Measurements from ENCODE around the gene PTPN14. TPM values are rescaled to one million over a fixed set of nuclear protein-coding genes. Genes with fewer than 3 reads are reported as not detected.

PTPN14 gene
- total and polyA plus RNA-seq, 2 of the 4 experiments (the other 2 are of a cell fraction), result 21.5 to 31.7 TPM

DNA sequence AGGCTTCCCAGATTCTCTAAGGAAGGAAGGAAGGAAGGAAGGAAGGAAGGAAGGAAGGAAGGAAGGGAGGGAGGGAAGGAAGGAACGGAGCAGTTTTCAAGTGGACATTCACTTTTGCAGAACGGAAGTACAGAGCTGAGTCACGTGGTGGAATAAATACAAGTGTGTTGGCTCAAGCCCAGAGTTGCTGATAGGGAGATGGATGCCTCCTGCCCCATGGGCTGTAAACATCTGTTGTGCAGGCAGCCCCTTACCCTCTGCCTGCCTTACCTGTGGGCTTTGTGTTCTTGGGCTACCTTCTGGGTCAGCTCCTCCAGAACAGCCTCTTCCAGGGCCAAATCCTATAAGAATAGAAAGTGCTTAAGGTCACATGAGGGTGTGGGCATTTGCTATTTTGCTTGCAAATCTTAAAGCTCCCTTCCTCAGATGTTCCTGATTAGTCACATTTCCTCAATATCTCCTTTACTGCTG lies 148.8 kb downstream of the PTPN14 start:
- Histone ChIP-seq H4K5ac (ENCODE audit: low read depth, low read length) (0 out of 2 replicates have a peak overlapping the region, but pooled peaks have one; percentile 3), H3K56ac (ENCODE audit: extremely low read depth, insufficient read depth, low read length) (no peak overlapping the region), H4K8ac (ENCODE audit: low read depth in 2 of 2, low read length in 2 of 2) (peak overlapping the region in 1 of 2 experiments; percentile 54; a peak in 2 of 4 replicates), H2BK15ac (ENCODE audit: low read depth, low read length) (peak overlapping the region; percentile 23; the same call in 2 of the 3 replicates), H3K23ac (ENCODE audit: low read depth, low read length) (no peak overlapping the region), H3K14ac (replicated peaks; ENCODE audit: low read depth, low read length) (peak overlapping the region; percentile 50; the same call in 1 of the 2 replicates), H3K9me3 (ENCODE audit: control insufficient read depth, insufficient read depth, low read length) (no peaks in the 10 kb centered on the region), H2BK20ac (ENCODE audit: low read depth, low read length) (peak overlapping the region; percentile 38; the same call in 1 of the 2 replicates), H3K9ac (ENCODE audit: low read depth, low read length) (no peak overlapping the region), H4K20me1 (ENCODE audit: insufficient read depth, low read length) (no peaks in the 10 kb centered on the region), H3K4me1 (ENCODE audit: control insufficient read depth, insufficient read depth, low read length) (peaks cover 18% of the 10 kb centered on the region), H3K4ac (ENCODE audit: low read depth, low read length) (peak overlapping the region; percentile 79), H2AK9ac (replicated peaks; ENCODE audit: low read depth, low read length, poor library complexity) (peak overlapping the region; percentile 38), H3K4me2 (ENCODE audit: low read depth, low read length) (no peak overlapping the region), H3K36me3 (ENCODE audit: control insufficient read depth, insufficient read depth, low read length) (peaks cover 21% of the 10 kb centered on the region), H4K91ac (ENCODE audit: insufficient read depth, low read depth, low read length) (peak overlapping the region; percentile 26; the same call in 1 of the 2 replicates), H2BK120ac (ENCODE audit: low read depth, low read length) (0 out of 2 replicates have a peak overlapping the region, but pooled peaks have one; percentile 56), H3K4me3 (ENCODE audit: insufficient read depth, low read depth, low read length) (no peak overlapping the region), H2BK5ac (ENCODE audit: low read depth, low read length, poor library complexity, severe bottlenecking) (peak overlapping the region; percentile 76), H2AFZ (replicated peaks; ENCODE audit: low read length, poor library complexity) (no peak overlapping the region), H3K27me3 (ENCODE audit: control insufficient read depth, insufficient read depth, low read length) (no peaks in the 10 kb centered on the region), H3K79me1 (ENCODE audit: low read depth in 1 of 2, low read length in 2 of 2) (peaks cover 30 to 56% of the 10 kb centered on the region in 2 experiments), H3K9me1 (ENCODE audit: insufficient read depth, low read length) (peaks cover 18% of the 10 kb centered on the region), H3K18ac (ENCODE audit: low read depth, low read length) (peak overlapping the region; percentile 59; the same call in 1 of the 2 replicates), H2AK5ac (ENCODE audit: low read depth, low read length) (peak overlapping the region; percentile 91), H3K27ac (ENCODE audit: insufficient read depth, low read length) (peak overlapping the region; percentile 27; the same call in 1 of the 2 replicates)
- no peak for ATAC-seq (ENCODE audit: low read depth)
- ChIA-PET CTCF (no interaction called here), POLR2A (ENCODE audit: unreplicated experiment) (interaction anchor here (0.6 kb wide), 1 partner anchor 17 kb away, joined by 10 read pairs; no protein-coding TSS in a partner anchor)
- peak; percentile 57 for DNase-seq
- dilution Hi-C loops (cut with HindIII; ENCODE audit: low sequenced_read_pairs, unreplicated experiment) (no loop called here), in situ Hi-C loops (cut with MboI; ENCODE audit: low sequenced_read_pairs) (no loop called here), intact Hi-C loops (cut with micrococcal nuclease) (no loop called here)
- 13% methylated on average over 3 of the region's 3 CpGs; no CpG with 5 or more reads in 1 of the 2 experiments for WGBS, 2 experiments (ENCODE audit: extremely low coverage in 2 of 2, insufficient read length in 1 of 2)
- BruUV-seq (replicated peaks), result no TSS peak
- peak; percentile 79 for TF ChIP-seq USF2 (IDR thresholded peaks at IDR 0.05; ENCODE audit: low read depth, low read length)
- no peak for TF ChIP-seq RFX5 (IDR thresholded peaks at IDR 0.05; ENCODE audit: low read depth, low read length)

Measured in IMR-90 (cell line).